HCT116 (cell line): ENCODE results near the gene MYCBP2. TPM values are rescaled to one million over a fixed set of nuclear protein-coding genes. Genes with fewer than 3 reads are reported as not detected.

Experiments used
- ATAC-seq: fragments of 200-7000 bp; cut with Tn5 transposase; 2 replicates; pipeline ENCODE4 v1.9.1; 2020; ENCODE audit warnings: mild to moderate bottlenecking, moderate library complexity
- BruUV-seq: library from RNA; stranded (reverse); fragments of 400-500 nt; replicated peaks from 2 replicates; lab custom pipeline; 2021; lab: Mats Ljungman, UMichigan
- CTCF ChIA-PET: fragments of 300-600 bp; sonication (Branson Sonifier 250); formaldehyde crosslinking; loops from one replicate; lab custom pipeline; 2021; ENCODE audit warnings: antibody characterized with exemption; lab: Charles Lee
- POLR2A ChIA-PET: fragments of 300-600, 350-600 bp; sonication (Branson Sonifier 250); formaldehyde crosslinking; loops from one replicate; lab custom pipeline; 2021; ENCODE audit warnings: antibody characterized with exemption; lab: Charles Lee
- RAD21 ChIA-PET, 2 experiments: fragments of 300-600 bp; sonication (Branson Sonifier 250); formaldehyde crosslinking; loops; one replicate each; lab custom pipeline; 2023; ENCODE audit warnings: low total read pairs in 2 of 2; ENCODE audit not compliant: uncharacterized antibody in 2 of 2, unreplicated experiment in 2 of 2, low non-redundant PET in 1 of 2; lab: Charles Lee
- DNase-seq: peaks from one replicate; pipeline ENCODE4 v3.0.0-alpha.2; 2010; ENCODE audit warnings: low read depth, low spot score
- H2AFZ ChIP-seq: fragments of 200-600 bp; shearing (Covaris generic), sonication (generic); 2 replicates; pipeline ENCODE4 v1.6.1; 2017; ENCODE audit warnings: low read depth, mixed run types, mixed read lengths, antibody characterized with exemption, low read length; ENCODE audit not compliant: poor library complexity, severe bottlenecking
- H3K27ac ChIP-seq: 2 replicates; pipeline ENCODE4 v1.5.1; 2012; ENCODE audit warnings: low read depth, low read length
- H3K27me3 ChIP-seq: fragments of 200-600 bp; sonication (generic); 2 replicates; pipeline ENCODE4 v1.6.1; 2016; ENCODE audit warnings: mixed run types, low read length, mixed read lengths; ENCODE audit not compliant: insufficient read depth
- H3K36me3 ChIP-seq, 2 experiments: fragments of 200-500 bp in 1 of 2; fragments of 200-600 bp in 1 of 2; sonication (Bioruptor generic) in 1 of 2; sonication (generic) in 1 of 2; 2 replicates each; pipeline versions ENCODE4 v1.5.1 to v1.6.1; 2014 to 2016; ENCODE audit warnings: low read length in 2 of 2, inconsistent platforms in 1 of 2, mixed read lengths in 1 of 2, mixed run types in 1 of 2; ENCODE audit not compliant: insufficient read depth in 2 of 2, control insufficient read depth in 1 of 2
- H3K4me1 ChIP-seq, 2 experiments: fragments of 200-600 bp in 1 of 2; sonication (generic) in 1 of 2; 2 replicates each; pipeline versions ENCODE4 v1.5.1 to v1.6.1; 2012 to 2017; ENCODE audit warnings: low read length in 2 of 2, inconsistent platforms in 1 of 2, mild to moderate bottlenecking in 1 of 2, mixed read lengths in 1 of 2, mixed run types in 1 of 2, moderate library complexity in 1 of 2; ENCODE audit not compliant: insufficient read depth in 2 of 2, control insufficient read depth in 1 of 2
- H3K4me2 ChIP-seq: fragments of 200-600 bp; sonication (generic); 2 replicates; pipeline ENCODE4 v1.6.1; 2017; ENCODE audit warnings: mixed run types, low read length, mixed read lengths
- H3K4me3 ChIP-seq, 2 experiments: fragments of 200-600 bp in 1 of 2; sonication (generic) in 1 of 2; replicated peaks in 1 of 2; 2 replicates each; pipeline ENCODE4 v1.5.1; 2011 to 2016; ENCODE audit warnings: low read length in 2 of 2, control low read depth in 1 of 2, low read depth in 1 of 2, mild to moderate bottlenecking in 1 of 2, mixed read lengths in 1 of 2, mixed run types in 1 of 2
- H3K79me2 ChIP-seq: fragments of 200-600 bp; sonication (generic); 2 replicates; pipeline ENCODE4 v1.6.1; 2017; ENCODE audit warnings: mild to moderate bottlenecking, mixed run types, low read length, moderate library complexity, mixed read lengths; ENCODE audit not compliant: insufficient read depth
- H3K9ac ChIP-seq: fragments of 200-600 bp; sonication (generic); 2 replicates; pipeline ENCODE4 v1.6.1; 2016; ENCODE audit warnings: low read length, mixed read lengths
- H3K9me2 ChIP-seq: fragments of 200-600 bp; sonication (generic), shearing (Covaris generic); 2 replicates; pipeline ENCODE4 v1.6.1; 2017; ENCODE audit warnings: mixed run types, mild to moderate bottlenecking, moderate library complexity; ENCODE audit not compliant: insufficient read depth
- H3K9me3 ChIP-seq, 2 experiments: fragments of 200-500 bp in 1 of 2; fragments of 200-600 bp in 1 of 2; sonication (Bioruptor generic) in 1 of 2; sonication (generic) in 1 of 2; 2 replicates each; pipeline ENCODE4 v1.6.1; 2014 to 2017; ENCODE audit warnings: low read length in 2 of 2, mixed read lengths in 2 of 2, inconsistent platforms in 1 of 2, low read depth in 1 of 2, mild to moderate bottlenecking in 1 of 2, mixed run types in 1 of 2, moderate library complexity in 1 of 2; ENCODE audit not compliant: control insufficient read depth in 1 of 2, insufficient read depth in 1 of 2
- H4K20me1 ChIP-seq: fragments of 200-600 bp; sonication (generic), shearing (Covaris generic); 2 replicates; pipeline ENCODE4 v1.6.1; 2017; ENCODE audit warnings: mixed run types, mild to moderate bottlenecking, moderate library complexity; ENCODE audit not compliant: insufficient read depth
- CBX3 ChIP-seq: IDR thresholded peaks from 2 replicates; pipeline ENCODE4 v1.6.1; 2012; ENCODE audit warnings: low read depth
- CEBPB ChIP-seq: IDR thresholded peaks from 2 replicates; pipeline ENCODE4 v1.6.1; 2012; ENCODE audit warnings: low read depth
- CTCF ChIP-seq, 3 experiments: fragments of 200-600 bp in 1 of 3; sonication (generic) in 1 of 3; IDR thresholded peaks in 2 of 3; conservative IDR thresholded peaks in 1 of 3; 2 replicates each; pipeline ENCODE4 v1.5.1; 2012 to 2017; ENCODE audit warnings: low read depth in 2 of 3, low read length in 2 of 3, antibody characterized with exemption in 1 of 3, borderline replicate concordance in 1 of 3, control low read depth in 1 of 3, mild to moderate bottlenecking in 1 of 3, mixed read lengths in 1 of 3, mixed run types in 1 of 3, moderate library complexity in 1 of 3; ENCODE audit not compliant: insufficient read depth in 1 of 3
- EZH2phosphoT487 ChIP-seq: fragments of 200-600 bp; IDR thresholded peaks from 2 replicates; pipeline ENCODE4 v1.6.1; 2018; ENCODE audit warnings: antibody characterized with exemption, borderline replicate concordance
- POLR2A ChIP-seq: IDR thresholded peaks from 2 replicates; pipeline ENCODE4 v1.7.0; 2011; ENCODE audit warnings: borderline replicate concordance; ENCODE audit not compliant: insufficient read depth, insufficient read length; ENCODE audit errors: extremely low read depth
- POLR2AphosphoS5 ChIP-seq: IDR thresholded peaks from 2 replicates; pipeline ENCODE4 v1.6.1; 2011; ENCODE audit warnings: mild to moderate bottlenecking, low read depth, low read length, moderate library complexity
- RAD21 ChIP-seq: IDR thresholded peaks from 2 replicates; pipeline ENCODE4 v1.6.1; 2012; ENCODE audit warnings: low read depth, mild to moderate bottlenecking
- SRF ChIP-seq: IDR thresholded peaks from 2 replicates; pipeline ENCODE4 v1.6.1; 2012; ENCODE audit warnings: low read depth
- YY1 ChIP-seq: IDR thresholded peaks from 2 replicates; pipeline ENCODE4 v1.6.1; 2011; ENCODE audit warnings: low read length, low read depth, moderate library complexity, mild to moderate bottlenecking; ENCODE audit not compliant: insufficient replicate concordance; ENCODE audit errors: extremely low read depth
- intact Hi-C: fragments of 100-400 bp; cut with micrococcal nuclease; formaldehyde crosslinking; loops from 2 replicates; pipeline ENCODE4 v1.10.0; 2022
- total RNA-seq: library from RNA; stranded (reverse); gene quantifications from one replicate; pipeline ENCODE4 v1.2.1, GENCODE V29; 2021; ENCODE audit not compliant: unreplicated experiment

The MYCBP2 gene
- total RNA-seq, 1 experiment from 2014 or later, result 48.5 TPM

DNA sequence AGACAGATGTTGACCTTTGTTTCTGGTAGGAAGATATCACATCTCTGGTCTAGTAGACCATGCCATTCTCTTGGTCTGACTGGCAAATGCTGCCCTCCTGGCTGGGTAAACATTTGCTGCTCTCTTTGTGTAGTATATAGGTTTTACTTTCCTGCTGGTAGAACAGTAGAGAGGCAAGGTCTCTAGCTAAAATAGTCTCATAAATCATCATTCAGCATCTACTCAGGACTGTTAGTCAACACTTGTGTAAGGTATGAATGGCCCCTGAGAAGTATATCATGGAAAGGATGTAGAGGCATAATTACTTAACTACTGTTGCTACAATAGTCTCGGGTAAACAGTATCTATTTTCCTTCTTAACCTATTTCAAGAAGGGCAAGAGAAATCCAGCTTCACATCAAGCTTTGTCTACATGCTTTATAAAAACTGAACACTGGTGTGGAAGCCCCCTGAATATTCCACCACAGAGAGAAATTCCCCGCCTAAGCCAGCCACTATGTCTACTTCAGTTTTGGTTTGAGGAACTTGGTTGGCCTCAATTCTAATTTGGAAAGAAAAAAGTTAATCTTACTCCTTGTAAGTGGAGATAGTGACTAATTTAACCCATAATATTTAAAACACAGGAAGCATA lies 18.4 kb upstream of the MYCBP2 start:
- ChIA-PET POLR2A (no interaction called here), RAD21 (no interaction called here), CTCF (no interaction called here)
- H3K9me2 ChIP-seq, result no peaks in the 10 kb centered on the region
- intact Hi-C loops, result no loop called here
- H3K9me3 ChIP-seq, result no peaks in the 10 kb centered on the region
- H3K9ac ChIP-seq, result no peak overlapping the region
- ATAC-seq (no peak), DNase-seq (no peak)
- no peak overlapping the region for H3K27ac ChIP-seq
- no peaks in the 10 kb centered on the region for H3K79me2 ChIP-seq
- H3K4me3 ChIP-seq, result no peak overlapping the region
- no TSS peak for BruUV-seq
- no peaks in the 10 kb centered on the region for H3K36me3 ChIP-seq
- H2AFZ ChIP-seq, result no peak overlapping the region
- H3K4me2 ChIP-seq, result no peak overlapping the region
- H3K27me3 ChIP-seq, result no peaks in the 10 kb centered on the region
- H3K4me1 ChIP-seq, result no peaks in the 10 kb centered on the region
- no peak for TF ChIP-seq CEBPB
- no peak for TF ChIP-seq RAD21
- no peaks in the 10 kb centered on the region for H4K20me1 ChIP-seq

DNA sequence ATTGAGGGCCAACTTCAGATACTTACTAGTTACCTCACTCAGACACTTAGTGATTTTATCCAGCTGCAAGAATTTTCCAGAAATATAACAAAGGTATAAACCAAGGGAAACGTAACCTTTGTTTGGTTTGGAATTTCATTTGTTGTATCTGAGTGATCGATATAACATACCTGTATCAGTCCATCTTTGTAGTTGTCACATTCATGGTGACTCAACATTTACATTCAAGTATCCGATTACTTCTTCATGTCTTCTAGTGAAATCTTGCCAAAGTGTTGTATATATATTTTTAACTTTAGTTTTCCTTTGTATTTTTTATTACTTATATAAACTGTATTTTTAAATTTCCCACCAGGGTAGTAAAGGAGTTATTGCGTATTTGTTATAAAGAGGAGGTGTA lies 16.9 kb upstream of the MYCBP2 start:
- H3K4me1 ChIP-seq, result no peaks in the 10 kb centered on the region
- intact Hi-C loops, result no loop called here
- ATAC-seq, result no peak
- H3K9ac ChIP-seq, result no peak overlapping the region
- no peaks in the 10 kb centered on the region for H3K9me3 ChIP-seq
- ChIA-PET CTCF (no interaction called here), POLR2A (no interaction called here), RAD21 (no interaction called here)
- H3K4me2 ChIP-seq, result no peak overlapping the region
- no peak overlapping the region for H3K4me3 ChIP-seq
- H2AFZ ChIP-seq, result no peak overlapping the region
- H3K9me2 ChIP-seq, result no peaks in the 10 kb centered on the region
- TF ChIP-seq POLR2AphosphoS5 (no peak), POLR2A (no peak), EZH2phosphoT487 (no peak), CBX3 (no peak), CTCF (IDR thresholded peaks at IDR 0.05 in 2 of 3, conservative IDR thresholded peaks at IDR 0.05 in 1 of 3; ENCODE audit: borderline replicate concordance in 1 of 3, insufficient read depth in 1 of 3, low read depth in 2 of 3, low read length in 2 of 3) (no peak), YY1 (no peak), SRF (no peak)
- TF ChIP-seq, all 23 proteins: peak for 0
- H4K20me1 ChIP-seq, result no peaks in the 10 kb centered on the region
- no peaks in the 10 kb centered on the region for H3K27me3 ChIP-seq
- H3K36me3 ChIP-seq, result no peaks in the 10 kb centered on the region
- H3K79me2 ChIP-seq, result no peaks in the 10 kb centered on the region
- no peak overlapping the region for H3K27ac ChIP-seq
- no TSS peak for BruUV-seq
- DNase-seq, result no peak
